Measurements from ENCODE around the gene TEX10.

DNA sequence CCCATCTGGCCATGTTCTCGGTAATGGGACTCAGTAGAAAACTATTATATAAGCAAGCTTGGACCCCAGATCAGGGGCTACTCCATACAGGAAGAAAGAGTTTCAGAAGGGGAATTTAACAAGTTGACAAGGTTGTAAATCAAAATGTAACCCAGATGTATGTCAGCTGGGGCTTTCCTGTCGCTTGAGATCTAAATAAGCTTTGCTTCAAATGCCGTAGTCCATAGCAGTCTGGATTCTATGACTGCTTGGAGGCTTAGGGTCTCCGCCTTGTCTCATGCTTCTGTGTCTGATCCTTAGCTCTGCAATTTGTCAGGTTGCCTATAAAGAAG lies 70.4 kb downstream of the TEX10 start:
- TF ChIP-seq, protein P1, sequence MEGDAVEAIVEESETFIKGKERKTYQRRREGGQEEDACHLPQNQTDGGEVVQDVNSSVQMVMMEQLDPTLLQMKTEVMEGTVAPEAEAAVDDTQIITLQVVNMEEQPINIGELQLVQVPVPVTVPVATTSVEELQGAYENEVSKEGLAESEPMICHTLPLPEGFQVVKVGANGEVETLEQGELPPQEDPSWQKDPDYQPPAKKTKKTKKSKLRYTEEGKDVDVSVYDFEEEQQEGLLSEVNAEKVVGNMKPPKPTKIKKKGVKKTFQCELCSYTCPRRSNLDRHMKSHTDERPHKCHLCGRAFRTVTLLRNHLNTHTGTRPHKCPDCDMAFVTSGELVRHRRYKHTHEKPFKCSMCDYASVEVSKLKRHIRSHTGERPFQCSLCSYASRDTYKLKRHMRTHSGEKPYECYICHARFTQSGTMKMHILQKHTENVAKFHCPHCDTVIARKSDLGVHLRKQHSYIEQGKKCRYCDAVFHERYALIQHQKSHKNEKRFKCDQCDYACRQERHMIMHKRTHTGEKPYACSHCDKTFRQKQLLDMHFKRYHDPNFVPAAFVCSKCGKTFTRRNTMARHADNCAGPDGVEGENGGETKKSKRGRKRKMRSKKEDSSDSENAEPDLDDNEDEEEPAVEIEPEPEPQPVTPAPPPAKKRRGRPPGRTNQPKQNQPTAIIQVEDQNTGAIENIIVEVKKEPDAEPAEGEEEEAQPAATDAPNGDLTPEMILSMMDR (IDR thresholded peaks at IDR 0.05), result no peak
- TF ChIP-seq POLR2A (IDR thresholded peaks at IDR 0.05; ENCODE audit: low read depth) (no peak), EP300 (IDR thresholded peaks at IDR 0.05) (no peak)
